Measurements from ENCODE around the gene RDX.
"Not testable (repeated sequence)": the region's sequence is repeated elsewhere in the genome, so short reads cannot be mapped to it uniquely, and the experiment has no call there.

The RDX gene

DNA sequence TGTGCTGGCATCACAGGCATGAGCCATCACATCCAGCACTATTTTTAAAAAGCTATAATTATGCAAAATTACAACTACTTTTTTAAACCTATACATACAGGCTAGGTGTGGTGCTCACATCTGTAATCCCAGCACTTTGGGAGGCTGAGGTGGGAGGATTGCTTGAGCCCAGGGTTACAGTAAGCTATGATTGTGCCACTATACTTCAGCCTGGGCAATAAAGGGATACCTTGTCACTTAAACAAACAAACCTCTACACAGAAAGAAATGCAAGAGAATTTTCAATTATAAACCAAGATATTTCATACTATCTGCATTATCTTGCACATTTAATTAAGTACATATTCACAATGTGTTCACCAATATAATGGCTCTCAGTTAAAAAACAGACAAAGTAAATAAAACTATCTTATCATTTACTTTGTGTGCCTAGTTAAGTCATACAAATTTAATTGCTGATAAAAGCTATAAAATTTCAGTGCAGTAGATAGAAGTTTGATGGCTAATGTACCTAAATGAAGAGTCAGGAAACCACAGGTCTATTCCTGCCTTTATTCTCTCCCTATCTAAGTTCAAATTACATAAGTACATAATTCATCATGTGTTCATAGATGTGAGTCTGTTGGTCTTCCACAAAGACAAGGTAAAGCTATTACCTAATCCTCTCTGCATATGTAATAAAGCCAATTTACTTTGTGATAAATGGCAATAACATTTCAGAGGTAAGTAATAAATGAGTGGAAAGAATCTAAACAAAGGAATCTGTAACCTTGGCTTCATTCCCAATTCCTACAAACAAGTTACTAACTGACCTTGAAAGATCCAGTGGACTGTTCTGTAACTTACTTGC lies 9.0 kb upstream of the RDX start:
- DNase-seq = no peak

- DNase-seq = no peak
Measured at GRCh38 chr11:110303414-110303826, 7.0 kb upstream of the RDX start.

DNA sequence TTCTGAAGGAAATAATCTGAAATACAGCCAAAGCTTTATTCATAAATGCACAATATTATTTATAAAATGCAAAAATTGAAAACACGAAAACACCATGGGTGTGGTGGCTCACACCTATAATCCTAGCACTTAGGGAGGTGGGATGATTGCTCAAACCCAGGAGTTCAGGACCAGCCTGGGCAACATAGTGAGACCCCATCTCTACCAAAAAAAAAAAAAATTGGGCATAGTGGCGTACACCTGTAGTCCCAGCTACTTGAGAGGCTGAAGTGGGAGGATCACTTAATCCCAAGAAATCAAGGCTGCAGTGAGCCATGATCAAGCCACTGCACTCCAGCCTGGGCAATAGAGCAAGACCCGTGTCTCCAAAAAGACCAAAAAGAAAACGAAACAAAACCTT lies 5.2 kb upstream of the RDX start:
- DNase-seq = no peak

- DNase-seq = no peak
Measured at GRCh38 chr11:110301032-110301431, 4.6 kb upstream of the RDX start.

GRCh38 chr11:110299006-110299785 lies 2.8 kb upstream of the RDX start:
- DNase-seq = no peak

- no peak for DNase-seq
Measured at GRCh38 chr11:110298301-110298765, 1.9 kb upstream of the RDX start.

DNA sequence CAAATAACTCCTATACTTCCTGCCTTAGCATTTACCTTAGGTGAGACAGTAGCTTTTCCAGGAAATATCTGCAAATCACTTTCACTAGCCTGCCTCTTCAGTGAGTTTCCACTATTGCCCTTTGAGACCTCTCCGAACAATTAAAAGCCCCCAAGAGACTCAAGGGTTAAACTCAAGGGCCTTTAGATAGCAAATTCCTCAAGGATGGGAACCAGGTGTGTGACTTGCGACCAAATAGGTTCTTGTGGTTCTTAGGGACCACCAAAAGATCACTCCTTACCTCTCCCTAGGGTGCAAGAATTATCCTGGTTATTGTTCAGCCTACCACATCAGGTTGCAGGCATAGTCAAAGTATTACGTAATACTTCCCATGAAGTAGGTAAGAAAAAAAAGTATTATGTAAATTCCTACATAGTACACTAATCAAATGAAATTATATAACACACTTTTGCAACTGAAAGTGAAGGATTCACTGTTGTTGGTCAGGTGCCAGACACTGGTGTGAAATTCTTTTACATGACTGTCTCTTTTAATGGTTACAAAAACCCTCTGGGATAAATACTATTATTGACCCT lies 1.4 kb upstream of the RDX start:
- DNase-seq = no peak

- no peak for DNase-seq
Measured at GRCh38 chr11:110297076-110297725, 787 bp upstream of the RDX start.

- DNase-seq = peak; percentile 46
Measured at GRCh38 chr11:110295531-110296225, 736 bp downstream of the RDX start.

DNA sequence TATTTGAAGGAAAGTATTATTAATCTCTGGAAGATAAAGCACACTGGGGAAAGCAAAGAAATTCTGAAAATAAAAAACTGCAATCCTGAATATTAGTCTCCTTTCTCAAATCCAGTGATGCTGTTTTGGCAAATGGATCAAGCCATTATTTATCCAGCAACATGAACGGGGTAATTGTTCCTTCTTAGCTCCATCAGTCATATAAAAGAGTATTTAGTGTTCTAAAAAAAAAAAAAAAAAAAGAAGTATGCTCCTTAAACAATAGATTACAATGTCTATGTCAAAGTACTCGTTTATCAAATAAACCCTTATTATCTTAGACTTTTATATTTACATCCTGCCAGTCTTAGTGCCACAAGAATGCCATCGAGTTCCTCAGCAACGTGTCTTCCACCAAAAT lies 1.3 kb downstream of the RDX start:
- DNase-seq = no peak

GRCh38 chr11:110294509-110294908 lies 1.9 kb downstream of the RDX start:
- no peak for DNase-seq

- peak; percentile 29 for DNase-seq
Measured at GRCh38 chr11:110293389-110293788, 3.0 kb downstream of the RDX start.

- not testable (repeated sequence) for DNase-seq
Measured at GRCh38 chr11:110292146-110292545, 4.3 kb downstream of the RDX start.

GRCh38 chr11:110290591-110291334 lies 5.7 kb downstream of the RDX start:
- no peak for DNase-seq

GRCh38 chr11:110289472-110289871 lies 6.9 kb downstream of the RDX start:
- no peak for DNase-seq

DNA sequence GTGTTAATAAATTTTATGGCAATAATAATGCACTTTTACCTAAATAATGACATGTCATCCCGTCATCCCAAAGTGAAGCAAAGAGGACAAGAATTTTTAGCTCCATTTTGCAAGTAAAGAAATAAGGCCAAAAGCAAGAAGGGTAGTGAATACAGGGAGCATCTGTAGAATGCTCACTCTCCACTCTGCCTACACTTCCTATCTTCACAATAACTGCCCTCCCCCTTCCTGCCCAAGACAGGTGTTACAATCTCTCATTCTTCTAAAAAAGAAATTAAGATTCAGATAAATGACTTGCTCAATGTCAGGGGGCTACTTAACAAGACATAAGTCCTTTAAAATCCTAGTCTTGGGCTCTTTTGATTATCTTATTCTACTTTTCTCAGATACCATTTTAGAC lies 8.9 kb downstream of the RDX start:
- no peak for DNase-seq

DNA sequence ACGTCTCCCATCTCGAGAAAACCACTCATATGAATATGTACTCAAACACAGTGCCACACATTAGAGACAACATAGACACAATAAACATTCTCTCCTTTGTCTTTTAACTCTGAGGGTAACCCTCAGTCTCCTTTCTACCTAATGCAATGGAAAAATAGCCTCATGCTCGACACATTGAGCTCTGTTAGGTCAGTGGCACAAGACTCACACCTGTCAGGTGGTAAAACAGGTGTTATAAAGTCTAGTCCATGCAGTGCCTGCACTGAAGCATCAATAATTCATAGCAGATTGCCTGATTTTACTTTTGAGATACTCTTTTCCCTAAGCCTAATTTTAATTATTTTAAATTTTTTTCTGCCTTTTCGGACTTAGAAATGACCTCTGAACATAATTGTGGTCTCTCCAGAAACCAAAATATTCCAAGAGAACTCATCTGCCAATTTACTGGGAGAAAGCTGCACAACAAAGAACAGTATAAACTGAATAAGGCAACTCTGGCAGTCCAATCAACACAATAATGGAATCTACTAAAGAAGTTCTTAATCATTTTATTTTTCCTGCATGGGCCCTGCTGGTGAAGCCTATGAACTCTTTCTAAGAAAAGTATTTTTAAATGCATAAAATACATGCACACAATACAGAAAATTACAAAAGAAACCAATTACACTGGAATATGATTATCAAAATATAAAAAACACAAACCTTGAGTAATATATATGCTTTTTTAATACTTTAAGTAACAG lies 9.9 kb downstream of the RDX start:
- DNase-seq = no peak

DNA sequence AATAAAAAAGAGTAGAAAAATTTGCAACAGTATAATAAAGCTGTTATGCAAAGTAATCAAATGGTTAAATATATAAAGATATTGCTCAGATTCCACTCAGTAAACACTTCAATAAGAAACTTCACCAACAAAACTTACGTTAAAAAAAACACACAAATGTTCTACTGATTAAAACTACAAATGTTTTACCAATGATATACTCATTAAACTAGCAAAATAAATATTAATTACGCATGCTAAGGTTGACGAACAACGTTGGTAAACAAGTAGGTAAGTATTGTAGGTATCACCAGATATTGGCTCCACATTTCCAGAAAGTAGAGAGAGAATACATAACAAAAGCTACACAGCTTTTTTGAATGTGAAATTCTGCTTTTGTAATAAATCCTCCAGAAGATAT lies 12.6 kb downstream of the RDX start:
- no peak for DNase-seq

GRCh38 chr11:110280595-110280994 lies 15.8 kb downstream of the RDX start:
- not testable (repeated sequence) for DNase-seq

DNA sequence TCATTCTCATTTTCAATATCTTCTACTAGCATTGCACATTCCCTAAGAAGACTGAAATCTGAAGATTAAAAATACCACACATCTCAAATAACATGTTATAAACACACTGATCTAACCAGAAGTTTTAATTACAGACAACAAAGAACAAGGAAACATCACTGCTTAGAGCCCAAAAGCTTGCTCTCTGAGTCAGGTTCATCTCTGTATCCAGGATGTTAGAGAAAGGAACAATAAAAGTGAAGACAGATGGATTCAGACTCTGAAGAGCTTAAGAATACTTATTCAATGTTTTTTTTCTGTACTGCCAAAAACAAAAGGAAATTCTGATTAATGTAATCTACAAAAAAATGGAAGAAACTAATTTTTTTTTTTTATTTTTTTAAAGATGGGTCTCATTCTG lies 16.5 kb downstream of the RDX start:
- DNase-seq = no peak

DNA sequence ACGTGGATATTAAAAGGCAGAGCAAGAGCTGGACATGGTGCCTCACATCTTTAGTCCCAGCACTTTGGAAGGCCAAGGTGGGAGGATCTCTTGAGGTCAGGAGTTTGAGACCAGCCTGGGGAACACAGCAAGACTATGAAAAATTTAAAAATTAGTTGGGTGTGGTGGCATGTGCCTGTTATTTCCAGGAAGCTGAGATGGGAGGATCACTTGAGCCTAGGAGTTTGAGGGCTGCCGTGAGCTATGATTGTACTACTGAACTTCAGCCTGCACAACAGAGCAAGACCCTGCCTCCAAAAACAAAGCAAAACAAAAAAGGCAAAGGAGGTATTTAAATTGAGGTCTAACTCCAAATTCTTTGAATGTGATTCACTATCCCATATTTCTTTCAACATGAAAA lies 23.5 kb downstream of the RDX start:
- no peak for DNase-seq

Measured in KG1 (cell line).